KBM-7 (cell line): Measurements from ENCODE around the gene MLX.
A peak's percentile ranks its signal among the peaks of the same experiment; 100 is the strongest.

Experiments
- DNase-seq: peaks from one replicate; pipeline ENCODE4 v3.0.0-alpha.2; 2015
- in situ Hi-C: fragments of 300-500 bp; cut with MboI; formaldehyde crosslinking; loops from 2 replicates; pipeline ENCODE4 v1.14.3; 2020; ENCODE audit warnings: low sequenced_read_pairs, low pct_unique_long_range_greater_than_20kb, mixed read lengths

MLX gene

GRCh38 chr17:42566883-42567573, at the start of gene MLX:
TSS of gene MLX (plus strand) at chr17:42567100. CDS start at chr17:42567125, 25 bp downstream.
- peak; percentile 87 for DNase-seq
- in situ Hi-C loops, result no loop called here

GRCh38 chr17:42517516-42517915, 49.4 kb upstream of the MLX start:
- peak; percentile 91 for DNase-seq
- in situ Hi-C loops, result loop anchor here (25.0 kb wide), 1 partner anchor 205 kb away; no protein-coding TSS in a partner anchor

GRCh38 chr17:42518046-42518754, 48.7 kb upstream of the MLX start:
- DNase-seq, result peak; percentile 69
- in situ Hi-C loops, result loop anchor here (25.0 kb wide), 1 partner anchor 206 kb away; no protein-coding TSS in a partner anchor

GRCh38 chr17:42518755-42519545, 48.0 kb upstream of the MLX start:
- DNase-seq, result no peak
- in situ Hi-C loops, result loop anchor here (25.0 kb wide), 1 partner anchor 207 kb away; no protein-coding TSS in a partner anchor

- in situ Hi-C loops, result loop anchor here (25.0 kb wide), 1 partner anchor 208 kb away; no protein-coding TSS in a partner anchor
- DNase-seq, result no peak
Observed at GRCh38 chr17:42519546-42520491, 47.1 kb upstream of the MLX start.

GRCh38 chr17:42520540-42520951, 46.4 kb upstream of the MLX start:
- in situ Hi-C loops, result loop anchor here (25.0 kb wide), 1 partner anchor 208 kb away; no protein-coding TSS in a partner anchor
- DNase-seq, result peak; percentile 42

GRCh38 chr17:42521036-42521435, 45.9 kb upstream of the MLX start:
- in situ Hi-C loops, result loop anchor here (25.0 kb wide), 1 partner anchor 209 kb away; no protein-coding TSS in a partner anchor

GRCh38 chr17:42521666-42522262, 45.1 kb upstream of the MLX start:
- in situ Hi-C loops, result loop anchor here (25.0 kb wide), 1 partner anchor 209 kb away; no protein-coding TSS in a partner anchor
- DNase-seq, result no peak

More at GRCh38 chr17:42521036-42521435, 45.9 kb upstream of the MLX start:
- DNase-seq, result no peak

- DNase-seq, result no peak
- in situ Hi-C loops, result loop anchor here (25.0 kb wide), 1 partner anchor 210 kb away; no protein-coding TSS in a partner anchor
Observed at GRCh38 chr17:42522263-42522790, 44.6 kb upstream of the MLX start.

- in situ Hi-C loops, result loop anchor here (25.0 kb wide), 1 partner anchor 211 kb away; no protein-coding TSS in a partner anchor
- DNase-seq, result no peak
Observed at GRCh38 chr17:42522798-42523278, 44.1 kb upstream of the MLX start.

- in situ Hi-C loops, result no loop called here
- no peak for DNase-seq
Observed at GRCh38 chr17:42525221-42525620, 41.7 kb upstream of the MLX start.

- in situ Hi-C loops, result no loop called here
- DNase-seq, result no peak
Observed at GRCh38 chr17:42526031-42526444, 40.9 kb upstream of the MLX start.

- no peak for DNase-seq
- in situ Hi-C loops, result no loop called here
Observed at GRCh38 chr17:42527932-42528331, 39.0 kb upstream of the MLX start.

GRCh38 chr17:42529061-42529460, 37.8 kb upstream of the MLX start:
- DNase-seq, result no peak
- in situ Hi-C loops, result no loop called here

- in situ Hi-C loops, result no loop called here
- no peak for DNase-seq
Observed at GRCh38 chr17:42530952-42531454, 35.9 kb upstream of the MLX start.

- in situ Hi-C loops, result no loop called here
- DNase-seq, result peak; percentile 58
Observed at GRCh38 chr17:42531455-42532354, 35.2 kb upstream of the MLX start.
